Small intestine (tissue), 7 donors: ENCODE measurements around the gene SEC24C. TPM values are rescaled to one million over a fixed set of nuclear protein-coding genes. Genes with fewer than 3 reads are reported as not detected.
A peak's percentile ranks its signal among the peaks of the same experiment; 100 is the strongest.

Experiments
- DNase-seq, 2 donors: peaks; one replicate each; pipeline versions ENCODE4 v3.0.0 to v3.0.0-alpha.2; 2013
- FAIRE-seq: peaks from 2 replicates; lab custom pipeline; 2012; peaks lifted over from hg19 to GRCh38; lab: Jason Lieb, UNC
- H3K27ac ChIP-seq, 3 donors: one replicate each; pipeline ENCODE4 v1.5.1; 2013; ENCODE audit warnings: low read length in 2 of 3, mild to moderate bottlenecking in 2 of 3, control low read depth in 1 of 3, inconsistent platforms in 1 of 3, low read depth in 1 of 3, moderate library complexity in 1 of 3
- H3K27me3 ChIP-seq, 3 donors: one replicate each; pipeline ENCODE4 v1.6.1; 2013; ENCODE audit warnings: low read length in 3 of 3, inconsistent platforms in 1 of 3; ENCODE audit not compliant: control insufficient read depth in 3 of 3, insufficient read depth in 3 of 3
- H3K36me3 ChIP-seq, 3 donors: one replicate each; pipeline ENCODE4 v1.6.1; 2013; ENCODE audit warnings: low read length in 3 of 3, inconsistent platforms in 1 of 3, low read depth in 1 of 3, mild to moderate bottlenecking in 1 of 3, moderate library complexity in 1 of 3; ENCODE audit not compliant: control insufficient read depth in 3 of 3, insufficient read depth in 2 of 3
- H3K4me1 ChIP-seq, 3 donors: one replicate each; pipeline ENCODE4 v1.6.1; 2013; ENCODE audit warnings: low read length in 2 of 3, inconsistent platforms in 1 of 3, low read depth in 1 of 3, mild to moderate bottlenecking in 1 of 3, moderate library complexity in 1 of 3; ENCODE audit not compliant: control insufficient read depth in 3 of 3, insufficient read depth in 2 of 3
- H3K4me3 ChIP-seq, 3 donors: one replicate each; pipeline ENCODE4 v1.5.1; 2013; ENCODE audit warnings: low read length in 3 of 3, control low read depth in 1 of 3, inconsistent platforms in 1 of 3, low read depth in 1 of 3, mild to moderate bottlenecking in 1 of 3, moderate library complexity in 1 of 3
- H3K9me3 ChIP-seq, 2 donors: one replicate each; pipeline ENCODE4 v1.6.1; 2013; ENCODE audit warnings: low read depth in 1 of 2, low read length in 1 of 2; ENCODE audit not compliant: control insufficient read depth in 2 of 2, insufficient read depth in 1 of 2
- WGBS, 3 donors: extraction: QIAGEN DNeasy Blood & Tissue Kit; methylation state at CpG; one replicate each; pipeline ENCODE4 v1.1.7; 2013; 5-methylcytosine and 5-hydroxymethylcytosine counted together
- polyA plus RNA-seq, 4 donors: library from polyadenylated mRNA; stranded (reverse) in 3 of 4; unstranded in 1 of 4; fragments of 200-250 nt in 3 of 4; fragments of 120-200 nt in 1 of 4; gene quantifications; one replicate each; pipeline versions ENCODE4 v1.2.1 to v1.2.3, GENCODE V29; 2013
- donor health status: healthy with polysubstance abuse.
- donor health status: control.
- donor health status: control.
- donor health status: Bipolar disorder and iron deficiency.
- donor health status: healthy.

SEC24C gene
- polyA plus RNA-seq, 4 donors = 35.3 to 64.3 (median 38.6) TPM

- peak overlapping the region in 1 of 3 donors; percentile 93 for H3K27ac ChIP-seq
- H3K27me3 ChIP-seq = no peaks in the 10 kb centered on the region
- no peak for DNase-seq
- FAIRE-seq = no peak
- peaks cover 7 to 66% (median 13%) of the 10 kb centered on the region in 3 donors for H3K36me3 ChIP-seq
- H3K9me3 ChIP-seq = no peaks in the 10 kb centered on the region
- H3K4me1 ChIP-seq = peaks cover 0 to 4% (median 3%) of the 10 kb centered on the region in 3 donors
- WGBS, 3 donors = 64 to 79% (median 76%) methylated on average over 7 of the region's 7 CpGs
- peak overlapping the region; percentile 63 to 81 (median 65) for H3K4me3 ChIP-seq
Measured at GRCh38 chr10:73810358-73810734, 66.2 kb downstream of the SEC24C start.

- no peaks in the 10 kb centered on the region for H3K27me3 ChIP-seq
- peak overlapping the region; percentile 63 to 81 (median 65) for H3K4me3 ChIP-seq
- DNase-seq (peak in 1 of 2 donors; percentile 39), FAIRE-seq (no peak)
- no peaks in the 10 kb centered on the region for H3K9me3 ChIP-seq
- peak overlapping the region; percentile 56 to 93 (median 76) for H3K27ac ChIP-seq
- peaks cover 4 to 60% (median 10%) of the 10 kb centered on the region in 3 donors for H3K36me3 ChIP-seq
- H3K4me1 ChIP-seq = peaks cover 0 to 4% (median 3%) of the 10 kb centered on the region in 3 donors
- 0 to 1% (median 0%) methylated on average over 35 to 63 of the region's 63 CpGs for WGBS, 3 donors
Measured at GRCh38 chr10:73810735-73811465, 66.7 kb downstream of the SEC24C start.

GRCh38 chr10:73812657-73813056 is 68.5 kb downstream of the SEC24C start:
- Histone ChIP-seq H3K4me3 (no peak overlapping the region), H3K36me3 (peaks cover 4 to 56% (median 12%) of the 10 kb centered on the region in 3 donors), H3K4me1 (peaks cover 0 to 4% (median 3%) of the 10 kb centered on the region in 3 donors), H3K27ac (no peak overlapping the region), H3K27me3 (no peaks in the 10 kb centered on the region), H3K9me3 (no peaks in the 10 kb centered on the region)
- 86 to 94% (median 88%) methylated on average over 4 of the region's 4 CpGs for WGBS, 3 donors
- no peak for DNase-seq
- no peak for FAIRE-seq

- H3K36me3 ChIP-seq = peaks cover 4 to 56% (median 12%) of the 10 kb centered on the region in 3 donors
- no peak for FAIRE-seq
- H3K4me3 ChIP-seq = no peak overlapping the region
- no peaks in the 10 kb centered on the region for H3K9me3 ChIP-seq
- DNase-seq = no peak
- H3K4me1 ChIP-seq = peaks cover 0 to 4% (median 3%) of the 10 kb centered on the region in 3 donors
- no peak overlapping the region for H3K27ac ChIP-seq
- 82 to 85% (median 83%) methylated on average over 7 of the region's 7 CpGs for WGBS, 3 donors
- no peaks in the 10 kb centered on the region for H3K27me3 ChIP-seq
Measured at GRCh38 chr10:73813333-73813732, 69.2 kb downstream of the SEC24C start.

- FAIRE-seq = no peak
- no peaks in the 10 kb centered on the region for H3K27me3 ChIP-seq
- no peak overlapping the region for H3K4me3 ChIP-seq
- no peak overlapping the region for H3K27ac ChIP-seq
- peaks cover 4 to 59% (median 13%) of the 10 kb centered on the region in 3 donors for H3K36me3 ChIP-seq
- peaks cover 0 to 4% (median 3%) of the 10 kb centered on the region in 3 donors for H3K4me1 ChIP-seq
- 87 to 90% (median 90%) methylated on average over 13 of the region's 13 CpGs for WGBS, 3 donors
- H3K9me3 ChIP-seq = no peaks in the 10 kb centered on the region
- no peak for DNase-seq
Measured at GRCh38 chr10:73814276-73814895, 70.2 kb downstream of the SEC24C start.

- peaks cover 4 to 62% (median 13%) of the 10 kb centered on the region in 3 donors for H3K36me3 ChIP-seq
- H3K27ac ChIP-seq = no peak overlapping the region
- FAIRE-seq (no peak), DNase-seq (peak in 1 of 2 donors; percentile 17)
- no peak overlapping the region for H3K4me3 ChIP-seq
- peaks cover 0 to 4% (median 0%) of the 10 kb centered on the region in 3 donors for H3K4me1 ChIP-seq
- no peaks in the 10 kb centered on the region for H3K27me3 ChIP-seq
- H3K9me3 ChIP-seq = no peaks in the 10 kb centered on the region
- 84 to 86% (median 85%) methylated on average over 21 to 22 of the region's 22 CpGs for WGBS, 3 donors
Measured at GRCh38 chr10:73814896-73815718, 70.9 kb downstream of the SEC24C start.

- Histone ChIP-seq H3K4me1 (peaks cover 0 to under 1% (median 0%) of the 10 kb centered on the region in 3 donors), H3K36me3 (peaks cover 4 to 62% (median 13%) of the 10 kb centered on the region in 3 donors), H3K27me3 (no peaks in the 10 kb centered on the region), H3K9me3 (no peaks in the 10 kb centered on the region), H3K27ac (no peak overlapping the region), H3K4me3 (no peak overlapping the region)
- DNase-seq = no peak
- FAIRE-seq = no peak
Measured at GRCh38 chr10:73815719-73816030, 71.5 kb downstream of the SEC24C start.
